ENCODE measurements around the gene FOXO3. TPM values are rescaled to one million over a fixed set of nuclear protein-coding genes. Genes with fewer than 3 reads are reported as not detected.
A peak's percentile ranks its signal among the peaks of the same experiment; 100 is the strongest.

Gene FOXO3
- total and polyA plus RNA-seq, 2 experiments from 2014 or later = 19.7 to 36.6 TPM

GRCh38 chr6:108563292-108563691, 2.6 kb downstream of the FOXO3 start:
- H4K20me1 ChIP-seq (ENCODE audit: insufficient read depth) = peaks cover 13% of the 10 kb centered on the region
- DNase-seq = peak; percentile 13
- 90 to 91% methylated on average over 8 of the region's 8 CpGs for WGBS, 2 experiments (ENCODE audit: low coverage in 1 of 2, low lambda C conversion rate in 2 of 2, missing lambda C conversion rate in 2 of 2)
- H3K79me2 ChIP-seq (ENCODE audit: insufficient read depth) = peaks cover 62% of the 10 kb centered on the region
- peak overlapping the region; percentile 98 for H3K4me3 ChIP-seq
- H2AFZ ChIP-seq = no peak overlapping the region
- peak overlapping the region; percentile 98; the same call in 1 of the 2 replicates for H3K9ac ChIP-seq
- peaks cover 42% of the 10 kb centered on the region for H3K4me1 ChIP-seq (ENCODE audit: insufficient read depth)
- H3K4me2 ChIP-seq (ENCODE audit: unreplicated experiment) = peak overlapping the region; percentile 96
- peaks cover 51% of the 10 kb centered on the region for H3F3A ChIP-seq (ENCODE audit: insufficient read depth)
- no peak for TF ChIP-seq EZH2phosphoT487 (IDR thresholded peaks at IDR 0.05; ENCODE audit: insufficient read depth, low read depth)
- TF ChIP-seq EZH2 (IDR thresholded peaks at IDR 0.05; ENCODE audit: insufficient read depth, poor library complexity, severe bottlenecking) = no peak
- H3K27me3 ChIP-seq (replicated peaks; ENCODE audit: insufficient read depth) = no peaks in the 10 kb centered on the region
- no peaks in the 10 kb centered on the region for H3K9me2 ChIP-seq (ENCODE audit: insufficient read depth)
- in situ Hi-C loops (cut with MboI) = no loop called here
- peak overlapping the region; percentile 77; the same call in 1 of the 2 replicates for H3K27ac ChIP-seq
- H3K36me3 ChIP-seq (ENCODE audit: low read depth) = no peaks in the 10 kb centered on the region
- no peaks in the 10 kb centered on the region for H3K9me3 ChIP-seq (ENCODE audit: low read depth)

DNA sequence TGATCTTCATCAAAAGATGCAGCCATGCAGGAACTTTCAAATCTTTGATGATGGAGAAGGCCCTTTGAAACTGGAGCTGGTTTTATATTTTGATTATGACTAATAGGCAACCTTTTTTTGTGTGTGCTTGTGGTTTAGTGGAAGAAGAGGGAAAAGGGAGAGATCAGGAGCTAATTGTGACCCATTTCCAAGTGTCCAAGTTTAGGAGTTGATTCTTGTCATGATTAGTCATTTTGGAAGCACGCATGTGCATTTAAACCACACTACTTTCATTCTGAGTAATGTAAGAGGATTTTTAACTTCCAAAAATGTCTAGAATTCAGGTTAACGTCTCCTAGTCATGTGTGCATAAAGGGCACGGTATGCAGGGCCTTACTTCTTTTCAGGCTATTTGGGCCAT, 3.5 kb downstream of the FOXO3 start:
- Histone ChIP-seq H3K4me1 (ENCODE audit: insufficient read depth) (peaks cover 42% of the 10 kb centered on the region), H3K27ac (peak overlapping the region; percentile 77), H3K27me3 (replicated peaks; ENCODE audit: insufficient read depth) (no peaks in the 10 kb centered on the region), H3K4me2 (ENCODE audit: unreplicated experiment) (peak overlapping the region; percentile 96), H4K20me1 (ENCODE audit: insufficient read depth) (peaks cover 13% of the 10 kb centered on the region), H2AFZ (no peak overlapping the region), H3K4me3 (peak overlapping the region; percentile 98), H3K9me3 (ENCODE audit: low read depth) (no peaks in the 10 kb centered on the region), H3K9me2 (ENCODE audit: insufficient read depth) (no peaks in the 10 kb centered on the region), H3F3A (ENCODE audit: insufficient read depth) (peaks cover 60% of the 10 kb centered on the region), H3K79me2 (ENCODE audit: insufficient read depth) (peaks cover 71% of the 10 kb centered on the region), H3K9ac (peak overlapping the region; percentile 58), H3K36me3 (ENCODE audit: low read depth) (no peaks in the 10 kb centered on the region)
- peak; percentile 95 for DNase-seq
- 0 to 2% methylated on average over 3 of the region's 3 CpGs for WGBS, 2 experiments (ENCODE audit: low coverage in 1 of 2, low lambda C conversion rate in 2 of 2, missing lambda C conversion rate in 2 of 2)
- in situ Hi-C loops (cut with MboI) = no loop called here
- TF ChIP-seq EZH2phosphoT487 (IDR thresholded peaks at IDR 0.05; ENCODE audit: insufficient read depth, low read depth) (no peak), EZH2 (IDR thresholded peaks at IDR 0.05; ENCODE audit: insufficient read depth, poor library complexity, severe bottlenecking) (no peak)

DNA sequence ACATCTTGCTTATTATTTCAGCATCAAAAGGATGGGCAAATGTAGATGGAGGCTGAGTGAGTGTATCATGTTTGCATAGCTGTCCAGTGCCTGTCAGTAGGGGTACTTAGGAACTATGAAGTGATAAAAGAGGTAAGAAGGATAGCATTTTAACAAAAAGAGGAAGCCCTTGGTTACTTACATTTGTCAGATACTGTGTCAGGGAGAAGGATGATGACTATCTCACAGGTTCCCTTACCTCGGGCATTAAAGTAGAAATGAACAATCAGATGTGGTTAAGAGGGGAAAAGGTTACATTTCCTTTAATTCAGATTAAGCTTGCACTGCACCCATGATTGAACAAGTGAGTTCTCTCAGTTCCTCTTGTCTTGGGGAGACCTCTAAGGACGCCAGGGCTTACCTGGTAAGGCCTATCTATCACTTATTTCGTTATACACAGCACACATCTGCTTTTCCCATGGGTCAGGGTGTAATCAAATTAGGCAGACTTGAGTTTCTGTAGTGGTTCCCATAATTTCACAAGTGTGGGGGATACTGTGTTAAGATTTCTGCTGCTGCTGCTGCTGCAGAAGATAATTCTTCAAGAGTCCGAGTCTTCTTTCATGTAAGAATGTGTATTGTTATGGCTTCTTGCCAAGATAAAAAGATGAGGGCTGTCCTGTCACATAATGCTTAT, 4.5 kb downstream of the FOXO3 start:
- in situ Hi-C loops (cut with MboI) = no loop called here
- Histone ChIP-seq H3K27me3 (replicated peaks; ENCODE audit: insufficient read depth) (no peaks in the 10 kb centered on the region), H3F3A (ENCODE audit: insufficient read depth) (peaks cover 65% of the 10 kb centered on the region), H4K20me1 (ENCODE audit: insufficient read depth) (peaks cover 14% of the 10 kb centered on the region), H3K79me2 (ENCODE audit: insufficient read depth) (peaks cover 81% of the 10 kb centered on the region), H3K9ac (peak overlapping the region; percentile 58), H3K27ac (peak overlapping the region; percentile 77), H3K4me2 (ENCODE audit: unreplicated experiment) (peak overlapping the region; percentile 79), H3K9me3 (ENCODE audit: low read depth) (no peaks in the 10 kb centered on the region), H2AFZ (no peak overlapping the region), H3K9me2 (ENCODE audit: insufficient read depth) (no peaks in the 10 kb centered on the region), H3K4me3 (peak overlapping the region; percentile 57), H3K36me3 (ENCODE audit: low read depth) (peaks cover 6% of the 10 kb centered on the region; the same call in 1 of the 2 replicates), H3K4me1 (ENCODE audit: insufficient read depth) (peaks cover 42% of the 10 kb centered on the region)
- 29 to 31% methylated on average over 4 of the region's 4 CpGs for WGBS, 2 experiments (ENCODE audit: low coverage in 1 of 2, low lambda C conversion rate in 2 of 2, missing lambda C conversion rate in 2 of 2)
- peak; percentile 24 for DNase-seq
- no peak for TF ChIP-seq EZH2 (IDR thresholded peaks at IDR 0.05; ENCODE audit: insufficient read depth, poor library complexity, severe bottlenecking)
- TF ChIP-seq EZH2phosphoT487 (IDR thresholded peaks at IDR 0.05; ENCODE audit: insufficient read depth, low read depth) = no peak

DNA sequence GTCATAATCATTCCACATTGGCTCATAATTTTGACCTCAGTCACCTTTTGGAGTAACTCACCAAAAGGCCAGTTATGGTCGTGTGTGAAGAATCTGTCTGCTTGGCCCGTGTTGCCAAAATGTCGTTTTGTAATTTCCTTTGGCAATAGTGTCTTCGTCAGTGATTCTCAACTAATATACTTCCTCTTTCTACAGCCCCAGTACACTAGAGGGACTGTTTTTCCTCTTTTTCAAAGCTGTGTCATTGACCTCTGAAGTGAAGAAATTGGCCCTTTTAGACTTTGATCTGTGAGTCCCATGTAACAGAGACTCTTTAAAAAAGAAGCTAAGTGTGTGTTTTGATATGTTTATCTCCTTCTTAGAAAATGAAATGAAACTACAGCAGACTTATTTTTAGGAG, 5.2 kb downstream of the FOXO3 start:
- Histone ChIP-seq H3K27me3 (replicated peaks; ENCODE audit: insufficient read depth) (no peaks in the 10 kb centered on the region), H3F3A (ENCODE audit: insufficient read depth) (peaks cover 67% of the 10 kb centered on the region), H3K4me1 (ENCODE audit: insufficient read depth) (peaks cover 42% of the 10 kb centered on the region), H2AFZ (no peak overlapping the region), H3K4me3 (peak overlapping the region; percentile 57), H3K36me3 (ENCODE audit: low read depth) (peaks cover 13% of the 10 kb centered on the region), H3K79me2 (ENCODE audit: insufficient read depth) (peaks cover 88% of the 10 kb centered on the region), H3K9me2 (ENCODE audit: insufficient read depth) (no peaks in the 10 kb centered on the region), H3K4me2 (ENCODE audit: unreplicated experiment) (peak overlapping the region; percentile 79), H3K9me3 (ENCODE audit: low read depth) (no peaks in the 10 kb centered on the region), H4K20me1 (ENCODE audit: insufficient read depth) (peaks cover 19% of the 10 kb centered on the region), H3K27ac (peak overlapping the region; percentile 77), H3K9ac (peak overlapping the region; percentile 58)
- 1 to 2% methylated on average over 4 of the region's 4 CpGs for WGBS, 2 experiments (ENCODE audit: low coverage in 1 of 2, low lambda C conversion rate in 2 of 2, missing lambda C conversion rate in 2 of 2)
- in situ Hi-C loops (cut with MboI) = no loop called here
- peak; percentile 91 for DNase-seq
- TF ChIP-seq EZH2phosphoT487 (IDR thresholded peaks at IDR 0.05; ENCODE audit: insufficient read depth, low read depth) (no peak), EZH2 (IDR thresholded peaks at IDR 0.05; ENCODE audit: insufficient read depth, poor library complexity, severe bottlenecking) (no peak)

Measured in GM23248 (cell line).